AG08396 (cell line): Measurements from ENCODE around the gene AMMECR1.

Experiments
- DNase-seq: peaks from one replicate; pipeline ENCODE4 v3.0.0; 2012; ENCODE audit warnings: low spot score, mixed read lengths

The AMMECR1 gene

GRCh38 chrX:110311437-110312230 lies 6.3 kb downstream of the AMMECR1 start:
- no peak for DNase-seq

DNA sequence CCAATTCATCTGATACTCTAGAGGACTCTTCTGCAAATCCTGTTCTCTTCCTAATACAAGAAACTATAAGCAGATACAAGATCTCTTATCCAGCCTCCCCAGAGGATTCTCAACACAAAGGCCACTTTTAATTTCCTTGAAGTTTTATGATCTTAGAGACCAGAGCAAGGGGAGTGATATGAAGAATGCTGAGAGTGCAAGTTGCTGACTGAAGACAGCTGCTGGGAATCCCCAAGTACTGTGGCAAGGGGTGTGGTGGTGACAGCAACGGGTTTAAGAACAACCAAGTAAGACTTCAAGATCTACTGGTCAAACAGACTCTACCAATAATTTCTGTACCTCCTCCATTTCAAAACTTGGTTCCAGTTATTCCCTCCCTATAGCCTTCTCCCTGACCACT lies 7.0 kb downstream of the AMMECR1 start:
- no peak for DNase-seq

DNA sequence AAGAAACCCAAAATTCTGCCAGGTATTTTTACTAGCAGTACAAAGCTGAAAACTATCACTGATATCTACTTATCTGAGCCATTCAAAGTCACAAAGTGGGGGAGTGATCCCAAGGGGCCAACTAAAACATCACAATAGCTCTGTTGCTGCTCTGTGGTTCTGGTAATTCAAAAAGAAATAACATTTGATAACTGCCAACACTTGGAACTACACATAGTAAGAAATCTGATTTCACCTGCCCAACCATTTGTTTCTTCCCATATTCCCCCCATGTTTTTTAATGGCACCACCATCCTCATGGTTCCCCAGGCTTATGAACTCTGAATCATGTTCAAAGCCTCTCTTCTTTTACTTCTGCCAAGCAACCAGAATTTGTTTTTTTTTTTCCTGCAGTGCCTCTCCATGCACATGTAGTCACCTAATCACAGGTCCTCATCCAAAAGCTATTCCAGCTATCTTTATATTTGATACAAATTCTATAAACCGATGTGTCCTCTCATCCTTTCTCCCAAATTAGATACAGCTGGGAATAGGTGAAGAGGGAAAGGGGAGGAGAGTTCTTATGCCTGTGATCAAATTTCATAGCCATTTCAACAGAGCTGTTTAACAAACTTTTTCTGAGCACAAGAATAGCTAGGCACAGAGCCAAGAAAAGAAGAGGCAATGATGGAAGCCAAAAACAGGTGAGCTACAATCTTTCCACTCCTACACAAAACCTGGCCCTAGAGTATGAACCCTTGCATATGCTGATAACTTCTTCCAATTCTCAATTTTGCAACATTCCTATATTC lies 7.7 kb downstream of the AMMECR1 start:
- DNase-seq: no peak

- DNase-seq: no peak
Observed at GRCh38 chrX:110308220-110308619, 9.7 kb downstream of the AMMECR1 start.

- no peak for DNase-seq
Observed at GRCh38 chrX:110304884-110305283, 13.0 kb downstream of the AMMECR1 start.

DNA sequence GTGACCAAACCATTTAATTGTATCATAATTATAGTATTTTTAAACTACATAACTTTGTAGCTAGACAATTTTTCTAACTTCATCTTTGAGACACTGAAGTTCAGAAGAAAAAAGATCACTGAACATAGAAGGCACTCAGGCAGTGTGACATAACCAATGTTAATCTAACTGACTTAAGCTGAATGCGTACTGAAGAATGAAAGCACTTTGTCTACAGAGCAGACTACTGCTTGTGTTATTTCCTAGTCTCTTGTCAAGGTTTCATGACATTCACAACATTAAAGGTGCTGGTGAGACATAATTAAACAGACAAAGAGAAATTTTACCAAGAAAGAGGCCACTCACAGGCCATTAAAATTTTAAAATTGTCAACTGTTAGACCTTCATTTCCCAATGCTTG lies 13.5 kb downstream of the AMMECR1 start:
- DNase-seq: no peak

DNA sequence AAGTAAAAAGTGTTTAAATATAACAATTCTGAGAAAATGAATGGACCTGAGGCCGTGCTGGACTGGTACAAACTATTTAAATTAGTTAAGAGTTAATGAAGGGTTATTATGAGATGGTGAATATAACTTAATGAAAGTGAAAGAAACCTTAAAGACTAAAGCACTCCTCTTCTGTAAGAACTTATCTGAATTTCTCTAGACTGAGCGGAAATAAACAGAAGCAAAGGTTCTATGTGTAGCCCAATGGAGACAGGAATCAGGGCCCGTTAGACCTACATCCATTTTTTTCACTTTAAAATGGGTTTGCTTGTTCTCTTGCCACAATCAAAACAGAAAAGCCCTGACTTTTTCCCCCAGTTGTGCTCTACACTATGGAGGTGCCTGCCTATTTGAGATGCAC lies 14.9 kb downstream of the AMMECR1 start:
- DNase-seq: no peak

GRCh38 chrX:110301194-110301593 lies 16.7 kb downstream of the AMMECR1 start:
- no peak for DNase-seq

DNA sequence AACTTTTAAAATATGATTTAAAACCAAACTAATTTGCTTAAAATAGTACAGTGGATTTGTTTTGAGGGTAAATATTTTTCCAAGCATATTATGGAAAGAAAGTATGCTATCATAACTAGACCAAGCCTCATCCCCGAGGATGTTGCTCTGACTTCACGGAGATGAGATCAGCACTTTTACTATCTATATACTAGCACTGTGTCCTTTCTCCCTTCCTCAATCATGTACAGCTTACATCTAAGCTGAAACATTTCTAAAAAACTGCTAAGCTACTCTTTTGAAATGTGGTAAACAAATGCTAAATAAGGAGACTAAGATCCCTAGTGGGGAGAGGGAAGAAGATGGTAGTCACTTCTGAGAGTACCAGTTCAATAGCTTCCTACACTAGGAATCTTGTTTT lies 23.8 kb downstream of the AMMECR1 start:
- DNase-seq: no peak

- DNase-seq: no peak
Observed at GRCh38 chrX:110293658-110294057, 24.2 kb downstream of the AMMECR1 start.

- DNase-seq: no peak
Observed at GRCh38 chrX:110287605-110288004, 30.3 kb downstream of the AMMECR1 start.

GRCh38 chrX:110286106-110286505 lies 31.8 kb downstream of the AMMECR1 start:
- peak; percentile 30 for DNase-seq

GRCh38 chrX:110284159-110284558 lies 33.7 kb downstream of the AMMECR1 start:
- DNase-seq: peak; percentile 27

- no peak for DNase-seq
Observed at GRCh38 chrX:110282922-110283321, 35.0 kb downstream of the AMMECR1 start.

- no peak for DNase-seq
Observed at GRCh38 chrX:110281377-110281776, 36.5 kb downstream of the AMMECR1 start.

GRCh38 chrX:110280954-110281353 lies 36.9 kb downstream of the AMMECR1 start:
- no peak for DNase-seq

DNA sequence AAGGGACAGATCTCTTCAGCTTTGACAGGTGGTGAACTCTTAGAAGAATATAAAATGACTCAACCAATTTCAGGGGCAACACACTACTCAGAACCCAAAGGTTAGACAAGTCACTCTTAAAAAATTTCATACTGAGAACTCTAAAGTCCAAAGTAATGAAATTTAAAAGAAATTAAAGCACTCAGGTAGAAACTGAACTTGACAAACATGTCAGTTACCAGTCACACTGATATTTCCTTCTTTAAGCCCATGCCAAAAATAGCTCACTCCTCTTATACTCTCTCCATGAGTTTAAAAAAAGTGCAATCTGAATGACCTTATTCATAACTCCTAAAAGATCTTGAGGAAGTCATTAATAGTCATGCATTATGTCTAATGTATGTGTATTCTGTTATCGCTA lies 40.3 kb downstream of the AMMECR1 start:
- DNase-seq: no peak

DNA sequence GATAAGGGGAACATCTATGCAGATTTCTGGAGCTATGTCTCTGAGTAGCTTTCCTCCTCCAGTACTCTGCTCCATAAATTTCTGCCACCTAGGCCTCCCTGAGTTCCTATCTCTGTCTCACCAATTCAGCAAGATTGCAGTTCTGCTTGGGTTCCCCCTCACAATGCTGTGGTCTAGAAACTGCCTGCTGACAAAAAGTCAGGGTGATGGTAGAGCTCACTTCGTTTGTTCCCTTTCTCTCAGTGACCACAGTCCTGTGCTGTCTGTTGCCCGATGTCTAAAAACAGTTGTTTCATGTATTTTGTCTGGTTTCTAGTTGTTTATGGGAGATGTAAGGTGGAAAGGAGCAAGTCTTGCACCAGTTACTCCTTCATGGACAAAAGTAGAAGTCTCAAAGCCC lies 41.1 kb downstream of the AMMECR1 start:
- DNase-seq: no peak

- DNase-seq: no peak
Observed at GRCh38 chrX:110268886-110269285, 49.0 kb downstream of the AMMECR1 start.

GRCh38 chrX:110268395-110268794 lies 49.5 kb downstream of the AMMECR1 start:
- no peak for DNase-seq

- DNase-seq: no peak
Observed at GRCh38 chrX:110267874-110268273, 50.0 kb downstream of the AMMECR1 start.

- no peak for DNase-seq
Observed at GRCh38 chrX:110265661-110266060, 52.2 kb downstream of the AMMECR1 start.

DNA sequence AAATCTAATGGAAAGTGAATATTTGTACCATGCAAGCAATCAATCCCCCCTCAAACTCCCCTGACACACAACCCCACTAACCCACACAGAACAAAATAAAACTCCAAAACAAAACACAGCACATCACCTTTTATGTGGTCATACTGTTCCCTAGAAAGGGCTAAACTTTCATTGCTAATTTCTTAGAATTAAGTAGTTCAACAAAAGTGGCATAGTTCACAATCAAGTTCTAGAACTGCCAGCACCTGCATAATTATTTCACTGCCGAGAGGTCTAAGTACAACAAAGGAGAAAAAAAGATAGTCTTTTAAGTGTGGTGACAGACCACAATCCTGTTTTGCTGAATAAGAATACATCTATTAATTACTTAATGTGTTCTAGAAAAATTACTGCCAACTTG lies 58.8 kb downstream of the AMMECR1 start:
- no peak for DNase-seq
